ENCODE measurements around the gene SIL1. TPM values are rescaled to one million over a fixed set of nuclear protein-coding genes. Genes with fewer than 3 reads are reported as not detected.

Gene SIL1
- polyA plus RNA-seq, 1 donor (not counting 4 experiments of a cell fraction or from before 2014, with no cell fraction given), result 45.4 TPM

- Histone ChIP-seq H3K27ac (ENCODE audit: control insufficient read depth, insufficient read depth, low read length) (no peak overlapping the region), H3K27me3 (ENCODE audit: control insufficient read depth, extremely low read depth, insufficient read depth, low read length) (no peaks in the 10 kb centered on the region), H3K36me3 (ENCODE audit: control insufficient read depth in 2 of 2, extremely low read depth in 1 of 2, insufficient read depth in 2 of 2, low read length in 2 of 2) (no peaks in the 10 kb centered on the region), H3K9me3 (ENCODE audit: control insufficient read depth, low read depth, low read length) (no peaks in the 10 kb centered on the region), H3K9ac (ENCODE audit: control insufficient read depth, extremely low read depth, insufficient read depth, low read length) (no peak overlapping the region), H3K9me1 (ENCODE audit: control insufficient read depth, extremely low read depth, insufficient read depth, low read length) (peaks cover 2% of the 10 kb centered on the region), H2AFZ (ENCODE audit: control insufficient read depth, low read length) (no peak overlapping the region), H3K4me3 (ENCODE audit: control insufficient read depth in 2 of 3, extremely low read depth in 1 of 3, insufficient read depth in 2 of 3, low read depth in 1 of 3, low read length in 3 of 3) (no peak overlapping the region), H3K4me1 (ENCODE audit: control insufficient read depth, extremely low read depth, insufficient read depth, low read length) (peaks cover 17% of the 10 kb centered on the region), H4K20me1 (ENCODE audit: control insufficient read depth, extremely low read depth, insufficient read depth, low read length) (no peaks in the 10 kb centered on the region), H3K79me2 (ENCODE audit: control insufficient read depth, insufficient read depth, low read length) (no peaks in the 10 kb centered on the region), H3K4me2 (ENCODE audit: control insufficient read depth, extremely low read depth, insufficient read depth, low read depth, low read length) (no peak overlapping the region)
- TF ChIP-seq, protein P1, sequence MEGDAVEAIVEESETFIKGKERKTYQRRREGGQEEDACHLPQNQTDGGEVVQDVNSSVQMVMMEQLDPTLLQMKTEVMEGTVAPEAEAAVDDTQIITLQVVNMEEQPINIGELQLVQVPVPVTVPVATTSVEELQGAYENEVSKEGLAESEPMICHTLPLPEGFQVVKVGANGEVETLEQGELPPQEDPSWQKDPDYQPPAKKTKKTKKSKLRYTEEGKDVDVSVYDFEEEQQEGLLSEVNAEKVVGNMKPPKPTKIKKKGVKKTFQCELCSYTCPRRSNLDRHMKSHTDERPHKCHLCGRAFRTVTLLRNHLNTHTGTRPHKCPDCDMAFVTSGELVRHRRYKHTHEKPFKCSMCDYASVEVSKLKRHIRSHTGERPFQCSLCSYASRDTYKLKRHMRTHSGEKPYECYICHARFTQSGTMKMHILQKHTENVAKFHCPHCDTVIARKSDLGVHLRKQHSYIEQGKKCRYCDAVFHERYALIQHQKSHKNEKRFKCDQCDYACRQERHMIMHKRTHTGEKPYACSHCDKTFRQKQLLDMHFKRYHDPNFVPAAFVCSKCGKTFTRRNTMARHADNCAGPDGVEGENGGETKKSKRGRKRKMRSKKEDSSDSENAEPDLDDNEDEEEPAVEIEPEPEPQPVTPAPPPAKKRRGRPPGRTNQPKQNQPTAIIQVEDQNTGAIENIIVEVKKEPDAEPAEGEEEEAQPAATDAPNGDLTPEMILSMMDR (optimal IDR thresholded peaks at IDR 0.05 in 1 of 3, IDR thresholded peaks at IDR 0.05 in 1 of 3, conservative IDR thresholded peaks at IDR 0.05 in 1 of 3; ENCODE audit: extremely low read depth in 1 of 3, insufficient read depth in 2 of 3, low read length in 3 of 3), result no peak
- DNase-seq (ENCODE audit: low read depth, low spot score), result no peak
- dilution Hi-C loops (cut with MboI; ENCODE audit: extremely low pct_ligation_motif_present, low sequenced_read_pairs), result no loop called here
- no peak for FAIRE-seq
Measured at GRCh38 chr5:139164020-139164419, 34.1 kb downstream of the SIL1 start.

- no peak overlapping the region for H3K9ac ChIP-seq (ENCODE audit: control insufficient read depth, extremely low read depth, insufficient read depth, low read length)
- H3K9me1 ChIP-seq (ENCODE audit: control insufficient read depth, extremely low read depth, insufficient read depth, low read length), result no peaks in the 10 kb centered on the region
- DNase-seq (ENCODE audit: low read depth, low spot score) (no peak), FAIRE-seq (no peak)
- no peaks in the 10 kb centered on the region for H3K36me3 ChIP-seq (ENCODE audit: control insufficient read depth in 2 of 2, extremely low read depth in 1 of 2, insufficient read depth in 2 of 2, low read length in 2 of 2)
- H3K27ac ChIP-seq (ENCODE audit: control insufficient read depth, insufficient read depth, low read length), result no peak overlapping the region
- H3K9me3 ChIP-seq (ENCODE audit: control insufficient read depth, low read depth, low read length), result no peaks in the 10 kb centered on the region
- no peaks in the 10 kb centered on the region for H3K27me3 ChIP-seq (ENCODE audit: control insufficient read depth, extremely low read depth, insufficient read depth, low read length)
- H3K4me2 ChIP-seq (ENCODE audit: control insufficient read depth, extremely low read depth, insufficient read depth, low read depth, low read length), result no peak overlapping the region
- dilution Hi-C loops (cut with MboI; ENCODE audit: extremely low pct_ligation_motif_present, low sequenced_read_pairs), result no loop called here
- no peaks in the 10 kb centered on the region for H4K20me1 ChIP-seq (ENCODE audit: control insufficient read depth, extremely low read depth, insufficient read depth, low read length)
- TF ChIP-seq, protein P1 (optimal IDR thresholded peaks at IDR 0.05 in 1 of 3, IDR thresholded peaks at IDR 0.05 in 1 of 3, conservative IDR thresholded peaks at IDR 0.05 in 1 of 3; ENCODE audit: extremely low read depth in 1 of 3, insufficient read depth in 2 of 3, low read length in 3 of 3), result no peak
- no peak for TF ChIP-seq EZH2 (IDR thresholded peaks at IDR 0.05; ENCODE audit: low read length)
- H3K79me2 ChIP-seq (ENCODE audit: control insufficient read depth, insufficient read depth, low read length), result no peaks in the 10 kb centered on the region
- H2AFZ ChIP-seq (ENCODE audit: control insufficient read depth, low read length), result no peak overlapping the region
- H3K4me3 ChIP-seq (ENCODE audit: control insufficient read depth in 2 of 3, extremely low read depth in 1 of 3, insufficient read depth in 2 of 3, low read depth in 1 of 3, low read length in 3 of 3), result no peak overlapping the region
- peaks cover 12% of the 10 kb centered on the region for H3K4me1 ChIP-seq (ENCODE audit: control insufficient read depth, extremely low read depth, insufficient read depth, low read length)
Measured at GRCh38 chr5:139162448-139162847, 35.7 kb downstream of the SIL1 start.
